ENCODE measurements around the gene KCTD20. TPM values are rescaled to one million over a fixed set of nuclear protein-coding genes. Genes with fewer than 3 reads are reported as not detected.

Gene KCTD20
- total RNA-seq, 4 donors from 2014 or later: 31.5 to 40.4 (median 37.8) TPM

DNA sequence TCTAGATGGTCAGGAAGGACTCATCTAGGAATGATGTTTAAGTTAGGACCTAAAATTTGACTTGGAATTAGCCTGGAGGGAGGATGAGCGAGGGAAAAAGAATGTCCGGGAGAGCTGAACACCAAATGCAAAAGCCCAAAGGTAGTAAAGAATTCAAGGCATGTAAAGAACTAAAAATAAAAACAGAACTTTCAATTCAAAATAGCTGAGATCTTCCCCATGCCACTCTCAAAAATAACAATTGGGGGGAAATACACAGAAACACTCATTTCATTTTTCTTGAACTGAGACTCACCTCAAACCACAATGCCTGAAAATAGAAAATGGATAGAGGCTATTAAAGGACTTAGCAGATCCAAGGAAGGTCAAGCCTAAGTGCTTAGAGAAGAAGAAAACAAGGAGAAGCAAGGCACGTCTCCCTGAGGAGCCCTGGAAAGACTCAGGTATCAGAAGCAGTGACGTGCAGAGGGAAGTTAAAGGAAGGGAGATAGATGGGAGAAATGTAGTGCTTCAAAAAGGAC lies 10.6 kb upstream of the KCTD20 start:
- no peaks in the 10 kb centered on the region for H3K36me3 ChIP-seq
- H3K27ac ChIP-seq: no peak overlapping the region
- no peaks in the 10 kb centered on the region for H3K9me3 ChIP-seq
- no peaks in the 10 kb centered on the region for H3K4me1 ChIP-seq
- no peak overlapping the region for H3K4me3 ChIP-seq
- DNase-seq: no peak
- H3K27me3 ChIP-seq: no peaks in the 10 kb centered on the region
- TF ChIP-seq CTCF (IDR thresholded peaks at IDR 0.05): no peak
- TF ChIP-seq POLR2A (IDR thresholded peaks at IDR 0.05): no peak

DNA sequence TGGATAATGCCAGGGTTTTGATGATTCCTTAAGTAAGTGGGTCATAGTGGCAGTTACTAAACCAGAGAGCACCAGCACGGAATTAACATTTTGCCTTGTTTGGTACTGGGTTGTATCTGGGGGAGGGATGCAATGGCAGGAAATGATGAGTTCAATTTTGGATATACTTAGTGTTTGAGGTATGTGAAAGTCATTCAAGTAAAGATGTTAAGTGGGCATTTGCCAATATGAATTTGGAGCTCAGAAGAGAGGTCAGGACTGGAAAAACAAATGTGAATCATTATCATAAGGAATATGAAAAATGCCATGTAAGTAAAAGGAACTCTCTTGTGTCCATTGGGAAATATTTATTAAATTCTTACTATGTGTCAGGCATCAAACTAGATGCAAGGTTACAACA lies 6.3 kb upstream of the KCTD20 start:
- H3K27me3 ChIP-seq: no peaks in the 10 kb centered on the region
- H3K9me3 ChIP-seq: no peaks in the 10 kb centered on the region
- H3K4me1 ChIP-seq: peaks cover 0 to 8% (median under 1%) of the 10 kb centered on the region in 4 donors
- H3K27ac ChIP-seq: no peak overlapping the region
- no peak for TF ChIP-seq CTCF (IDR thresholded peaks at IDR 0.05)
- TF ChIP-seq POLR2A (IDR thresholded peaks at IDR 0.05): no peak
- H3K4me3 ChIP-seq: no peak overlapping the region
- no peak for DNase-seq
- H3K36me3 ChIP-seq: no peaks in the 10 kb centered on the region

DNA sequence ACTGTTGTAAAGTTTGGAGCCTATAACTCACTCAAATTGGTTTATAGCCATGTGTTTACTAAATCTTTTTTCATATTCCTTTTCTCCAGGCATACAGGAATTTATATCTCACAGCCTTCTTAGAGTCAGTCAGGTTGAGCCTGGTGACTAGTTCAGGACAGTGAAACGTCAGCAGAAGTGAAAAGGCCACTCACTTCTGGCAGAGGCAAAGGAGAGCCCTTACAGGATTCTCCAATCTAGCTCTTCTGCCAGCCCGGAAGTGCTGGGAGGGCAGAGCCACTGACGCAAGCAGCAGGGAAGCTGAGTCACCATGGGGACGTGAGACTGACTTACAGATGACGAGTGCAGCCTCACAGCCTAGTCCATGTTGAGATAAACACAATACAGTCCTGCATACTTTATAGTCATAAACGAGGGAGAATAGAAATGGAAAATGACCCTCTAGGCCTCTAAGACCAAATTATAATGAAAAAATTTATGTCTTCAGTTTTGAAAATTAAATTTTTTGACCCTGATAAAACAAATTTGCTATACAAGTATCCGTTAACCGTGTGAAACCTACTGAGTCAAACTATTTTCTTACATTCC lies 1.4 kb upstream of the KCTD20 start:
- DNase-seq: peak; percentile 86 to 97 (median 89)
- Histone ChIP-seq H3K27me3 (no peaks in the 10 kb centered on the region), H3K9me3 (no peaks in the 10 kb centered on the region), H3K36me3 (no peaks in the 10 kb centered on the region), H3K4me1 (peaks cover 0 to 34% (median 6%) of the 10 kb centered on the region in 4 donors), H3K27ac (peak overlapping the region; percentile 97 to 99 (median 98)), H3K4me3 (no peak overlapping the region)
- TF ChIP-seq CTCF (IDR thresholded peaks at IDR 0.05) (no peak), POLR2A (IDR thresholded peaks at IDR 0.05) (peak in 1 of 2 donors; percentile 83)

GRCh38 chr6:36442103-36442670 lies 613 bp upstream of the KCTD20 start:
- no peaks in the 10 kb centered on the region for H3K27me3 ChIP-seq
- H3K36me3 ChIP-seq: no peaks in the 10 kb centered on the region
- H3K4me1 ChIP-seq: peaks cover 0 to 34% (median 6%) of the 10 kb centered on the region in 4 donors
- H3K4me3 ChIP-seq: peak overlapping the region; percentile 94 to 99 (median 98)
- DNase-seq: no peak
- no peaks in the 10 kb centered on the region for H3K9me3 ChIP-seq
- peak overlapping the region; percentile 97 to 99 (median 98) for H3K27ac ChIP-seq
- TF ChIP-seq POLR2A (IDR thresholded peaks at IDR 0.05) (no peak), CTCF (IDR thresholded peaks at IDR 0.05) (no peak)

- no peaks in the 10 kb centered on the region for H3K9me3 ChIP-seq
- peak overlapping the region; percentile 94 to 99 (median 98) for H3K4me3 ChIP-seq
- H3K27me3 ChIP-seq: no peaks in the 10 kb centered on the region
- DNase-seq: no peak
- H3K27ac ChIP-seq: peak overlapping the region; percentile 97 to 99 (median 98)
- TF ChIP-seq CTCF (IDR thresholded peaks at IDR 0.05) (peak in 3 of 6 experiments; percentile 11 to 26 (median 18)), POLR2A (IDR thresholded peaks at IDR 0.05) (no peak)
- H3K4me1 ChIP-seq: peaks cover 0 to 34% (median 6%) of the 10 kb centered on the region in 4 donors
- H3K36me3 ChIP-seq: peaks cover 0 to 5% (median 0%) of the 10 kb centered on the region in 3 donors
These were observed 950 bp downstream of the KCTD20 start for GRCh38 chr6:36443471-36444428.
